ENCODE results near the gene RAB21. TPM values are rescaled to one million over a fixed set of nuclear protein-coding genes. Genes with fewer than 3 reads are reported as not detected.

The RAB21 gene
- polyA plus RNA-seq, 4 donors = 51.5 to 79.3 (median 66.6) TPM

Other genes with a start within 250 kb of the RAB21 start
- 10 to 100 TPM; 42.3 to 84.5 (median 71.0) TPM for gene ZFC3H1, start 91.0 kb upstream of the RAB21 start, polyA plus RNA-seq (ENCODE audit: insufficient read length in 4 of 4)
- gene THAP2, start 90.6 kb upstream of the RAB21 start, polyA plus RNA-seq (ENCODE audit: insufficient read length in 4 of 4) = 10 to 100 TPM; 10.5 to 19.0 (median 16.7) TPM
- 10 to 100 TPM; 25.0 to 40.5 (median 36.0) TPM for gene TMEM19, start 68.8 kb upstream of the RAB21 start, polyA plus RNA-seq (ENCODE audit: insufficient read length in 4 of 4)
- 10 to 100 TPM; 51.5 to 57.4 (median 55.7) TPM for gene TBC1D15, start 84.9 kb downstream of the RAB21 start, polyA plus RNA-seq (ENCODE audit: insufficient read length in 4 of 4)
- gene TPH2, start 184.0 kb downstream of the RAB21 start, polyA plus RNA-seq (ENCODE audit: insufficient read length in 4 of 4) = under 1 TPM in 3 of 4 donors, not detected in 1; 0.14 to 0.26 (median 0.22) TPM

Data from left renal pelvis (tissue), 4 donors.